NCI-H69 (cell line): ENCODE results near the gene MIEF1.
"Not testable (repeated sequence)": the region's sequence is repeated elsewhere in the genome, so short reads cannot be mapped to it uniquely, and the experiment has no call there.

Experiments
- DNase-seq: peaks from one replicate; lab custom pipeline; 2025; lab: John Stamatoyannopoulos, UW

The MIEF1 gene

DNA sequence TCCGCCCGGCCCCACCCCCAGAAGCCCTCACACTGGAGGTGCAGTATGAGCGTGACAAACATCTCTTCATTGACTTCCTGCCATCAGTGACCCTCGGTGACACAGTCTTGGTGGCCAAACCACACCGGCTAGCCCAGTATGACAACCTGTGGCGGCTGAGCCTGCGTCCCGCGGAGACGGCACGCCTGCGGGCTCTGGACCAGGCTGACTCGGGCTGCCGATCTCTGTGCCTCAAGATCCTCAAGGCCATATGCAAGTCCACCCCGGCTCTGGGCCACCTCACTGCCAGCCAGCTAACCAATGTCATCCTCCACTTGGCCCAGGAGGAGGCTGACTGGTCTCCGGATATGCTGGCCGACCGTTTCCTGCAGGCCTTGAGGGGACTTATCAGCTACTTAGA is 11.7 kb downstream of the MIEF1 start:
- no peak for DNase-seq

DNA sequence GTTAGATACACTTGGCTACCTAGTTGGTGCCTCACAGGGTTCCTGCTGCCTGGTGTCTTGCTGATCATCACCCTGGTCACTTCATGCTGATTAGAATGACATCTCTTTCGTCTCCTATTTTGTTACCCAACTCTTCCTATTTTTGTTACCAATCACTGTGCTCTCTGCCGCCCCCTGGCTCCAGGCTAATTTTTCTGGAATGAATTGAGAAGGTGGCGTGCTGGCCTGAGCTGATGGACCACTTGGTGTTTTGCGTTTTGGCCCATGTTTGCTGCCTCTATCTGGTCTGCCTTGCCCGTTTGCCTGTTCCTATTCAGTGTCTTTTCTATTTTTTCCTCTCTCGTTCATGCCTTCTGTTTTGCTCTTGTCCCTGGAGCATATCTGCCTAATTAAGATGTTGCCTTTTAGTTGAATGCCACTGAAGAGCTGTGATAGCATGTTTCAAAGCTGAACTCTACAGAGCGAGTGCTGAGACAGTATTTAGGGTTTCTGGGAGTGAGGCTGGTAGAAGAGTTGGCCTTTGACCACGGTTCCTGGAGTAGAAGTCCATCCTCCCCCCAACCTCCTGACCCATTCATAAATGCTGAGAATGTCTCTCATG is 12.4 kb downstream of the MIEF1 start:
- DNase-seq, result peak; percentile 39

DNA sequence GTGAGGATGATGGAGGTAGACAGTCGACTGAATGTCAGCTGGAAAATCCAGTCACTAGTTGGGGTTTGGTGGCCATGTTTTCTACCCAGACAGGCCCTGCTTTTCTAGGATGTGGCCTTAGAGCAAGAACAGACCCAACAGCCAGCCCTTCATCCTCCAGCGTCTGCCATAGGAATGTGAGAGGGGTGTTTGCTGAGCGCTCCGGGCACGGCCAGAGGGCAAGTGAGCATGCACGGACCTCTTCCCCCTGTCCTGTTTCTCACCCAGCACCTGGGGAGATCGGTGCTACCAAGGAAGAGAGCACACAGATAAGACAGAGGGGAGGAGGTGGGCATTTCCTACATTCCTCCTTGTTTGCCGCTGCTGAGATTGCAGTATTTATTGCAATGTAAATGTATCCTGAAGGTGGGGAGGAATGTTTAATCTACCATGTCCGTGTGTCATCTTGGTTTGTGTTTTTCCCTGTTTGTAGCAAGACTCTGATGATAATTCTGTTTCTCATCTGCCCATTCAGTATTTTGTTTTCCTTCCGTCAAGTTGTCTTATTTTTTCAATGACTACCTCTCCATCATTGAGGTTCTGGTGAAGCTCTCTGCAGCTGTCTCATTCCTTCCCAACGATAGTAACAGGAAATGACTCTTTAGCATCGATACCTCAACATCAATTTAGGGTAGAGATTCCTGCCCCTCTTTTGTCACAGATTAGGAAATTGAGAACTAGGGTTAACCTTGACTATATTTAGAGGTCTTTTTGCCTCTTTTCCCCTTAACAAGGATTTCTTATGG is 13.4 kb downstream of the MIEF1 start:
- no peak for DNase-seq

GRCh38 chr22:39517470-39517869 is 15.4 kb downstream of the MIEF1 start:
- DNase-seq, result no peak

- DNase-seq, result no peak
Measured at GRCh38 chr22:39518144-39518786, 16.2 kb downstream of the MIEF1 start.

- DNase-seq, result peak; percentile 79
Measured at GRCh38 chr22:39518996-39519680, 17.0 kb downstream of the MIEF1 start.

GRCh38 chr22:39519681-39520225 is 17.7 kb downstream of the MIEF1 start:
- DNase-seq, result peak; percentile 100

GRCh38 chr22:39520226-39521105 is 18.4 kb downstream of the MIEF1 start, which contains the start of gene ATF4:
TSS of gene ATF4 (plus strand) at chr22:39520562. CDS start at chr22:39521446, 884 bp downstream.
- DNase-seq, result peak; percentile 98

- DNase-seq, result not testable (repeated sequence)
Measured at GRCh38 chr22:39521106-39521885, 19.2 kb downstream of the MIEF1 start.

DNA sequence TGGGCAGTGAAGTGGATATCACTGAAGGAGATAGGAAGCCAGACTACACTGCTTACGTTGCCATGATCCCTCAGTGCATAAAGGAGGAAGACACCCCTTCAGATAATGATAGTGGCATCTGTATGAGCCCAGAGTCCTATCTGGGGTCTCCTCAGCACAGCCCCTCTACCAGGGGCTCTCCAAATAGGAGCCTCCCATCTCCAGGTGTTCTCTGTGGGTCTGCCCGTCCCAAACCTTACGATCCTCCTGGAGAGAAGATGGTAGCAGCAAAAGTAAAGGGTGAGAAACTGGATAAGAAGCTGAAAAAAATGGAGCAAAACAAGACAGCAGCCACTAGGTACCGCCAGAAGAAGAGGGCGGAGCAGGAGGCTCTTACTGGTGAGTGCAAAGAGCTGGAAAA is 20.0 kb downstream of the MIEF1 start:
- DNase-seq, result not testable (repeated sequence)

DNA sequence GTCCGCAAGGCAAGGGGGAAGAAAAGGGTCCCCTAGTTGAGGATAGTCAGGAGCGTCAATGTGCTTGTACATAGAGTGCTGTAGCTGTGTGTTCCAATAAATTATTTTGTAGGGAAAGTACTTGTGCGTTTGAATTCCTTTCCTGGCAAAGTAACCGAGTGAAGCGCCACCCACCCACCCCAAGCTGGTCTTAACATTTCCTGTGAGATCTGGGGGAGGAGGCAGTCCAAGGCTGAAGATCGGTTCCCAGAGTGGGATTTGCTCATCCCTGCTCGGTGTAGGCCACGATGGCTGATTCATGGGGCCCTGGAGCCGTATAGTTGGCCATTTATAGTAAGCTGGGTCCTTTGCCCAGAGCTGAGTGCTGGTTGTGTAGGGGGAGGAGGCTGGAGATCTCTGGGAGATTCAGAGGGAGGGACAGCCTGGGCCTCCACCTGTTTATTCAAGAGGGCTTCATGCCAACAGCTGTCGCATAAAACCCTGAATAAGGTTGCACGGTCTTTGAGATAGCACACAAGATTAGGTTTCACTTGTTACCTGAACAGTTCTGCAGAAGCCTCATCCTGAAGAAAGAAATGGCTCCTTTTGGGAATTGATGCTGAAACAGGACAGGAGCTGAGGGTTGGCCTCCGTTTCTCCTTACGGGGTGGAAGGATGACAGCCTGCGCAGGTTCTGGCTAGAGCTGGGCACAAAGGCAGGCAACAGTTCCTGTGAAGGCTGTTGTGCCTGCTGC is 20.6 kb downstream of the MIEF1 start:
- DNase-seq, result peak; percentile 64

GRCh38 chr22:39524089-39524752 is 22.1 kb downstream of the MIEF1 start:
- no peak for DNase-seq

GRCh38 chr22:39524753-39525657 is 22.9 kb downstream of the MIEF1 start:
- DNase-seq, result peak; percentile 30

DNA sequence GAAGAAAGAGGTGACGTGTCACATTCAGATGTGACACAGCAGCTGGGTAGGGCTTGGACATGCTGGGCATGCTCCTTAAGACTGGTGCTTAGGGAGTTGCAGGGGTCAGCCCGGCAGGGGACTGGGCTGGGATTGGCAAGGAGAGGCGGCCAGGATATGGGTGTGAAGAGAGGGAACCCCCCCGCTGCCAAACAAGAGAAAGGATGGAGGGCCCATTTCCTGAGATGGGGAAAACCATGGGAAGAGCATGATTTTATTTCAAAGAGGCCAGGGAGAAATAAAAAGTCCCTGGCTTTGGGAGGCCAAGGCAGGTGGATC is 23.5 kb downstream of the MIEF1 start:
- DNase-seq, result no peak

GRCh38 chr22:39526736-39527171 is 24.7 kb downstream of the MIEF1 start:
- DNase-seq, result peak; percentile 33

GRCh38 chr22:39527481-39527961 is 25.4 kb downstream of the MIEF1 start:
- DNase-seq, result peak; percentile 74

DNA sequence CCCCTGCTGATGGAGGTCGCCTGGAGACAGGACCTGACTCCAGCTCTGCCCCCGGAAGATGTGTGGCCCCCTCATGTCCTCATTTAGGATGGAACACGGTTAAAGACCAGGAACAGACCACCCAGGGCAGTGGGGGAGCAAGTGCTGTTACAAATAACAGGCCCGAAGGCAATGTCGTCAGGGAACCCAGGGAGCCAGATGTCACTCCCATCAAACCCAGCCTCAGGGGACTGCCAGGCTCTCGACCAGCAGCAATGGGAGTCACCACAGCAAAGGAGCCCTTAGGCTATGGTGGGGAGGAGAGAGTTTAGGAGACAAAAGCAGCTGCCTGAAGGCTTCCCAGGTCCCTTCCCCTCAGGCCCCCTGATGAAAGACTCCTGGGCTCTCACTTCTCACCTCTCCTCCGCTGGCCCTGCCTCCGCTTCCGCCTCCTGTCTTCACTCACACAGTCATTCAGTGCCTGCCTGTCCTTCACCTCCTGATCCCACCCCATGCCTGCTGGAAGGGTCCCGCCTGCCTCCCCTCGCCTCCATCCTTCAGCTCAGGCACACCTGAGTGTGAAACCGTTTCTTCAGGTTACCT is 26.1 kb downstream of the MIEF1 start:
- DNase-seq, result peak; percentile 87
